Measurements from ENCODE around the gene SCGB1C1. TPM values are rescaled to one million over a fixed set of nuclear protein-coding genes. Genes with fewer than 3 reads are reported as not detected.
A peak's percentile ranks its signal among the peaks of the same experiment; 100 is the strongest.
"Not testable (repeated sequence)": the region's sequence is repeated elsewhere in the genome, so short reads cannot be mapped to it uniquely, and the experiment has no call there.

The SCGB1C1 gene
- total RNA-seq, 1 donor from 2014 or later, result not detected

DNA sequence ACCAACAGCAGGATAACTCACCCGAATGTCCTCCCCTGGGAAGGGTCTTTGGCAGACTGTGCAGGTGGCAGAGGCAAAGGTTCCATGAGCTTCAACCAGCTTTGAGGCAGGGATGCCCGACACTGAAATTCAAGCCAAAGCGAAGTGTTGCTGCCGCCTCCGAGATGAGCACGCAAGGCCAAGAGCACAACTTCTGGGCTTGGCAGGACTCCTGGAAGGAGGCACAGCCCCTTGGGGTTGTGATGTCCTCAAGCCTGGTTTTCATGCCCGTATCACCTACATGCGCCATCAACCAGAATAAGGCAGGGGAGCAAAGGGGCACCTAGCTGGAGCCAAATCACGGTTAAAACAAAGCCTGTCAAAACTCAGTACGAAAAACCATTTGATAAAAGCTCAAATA is 37.6 kb downstream of the SCGB1C1 start:
- no peak for DNase-seq (ENCODE audit: low read depth)
- TF ChIP-seq, protein P1, sequence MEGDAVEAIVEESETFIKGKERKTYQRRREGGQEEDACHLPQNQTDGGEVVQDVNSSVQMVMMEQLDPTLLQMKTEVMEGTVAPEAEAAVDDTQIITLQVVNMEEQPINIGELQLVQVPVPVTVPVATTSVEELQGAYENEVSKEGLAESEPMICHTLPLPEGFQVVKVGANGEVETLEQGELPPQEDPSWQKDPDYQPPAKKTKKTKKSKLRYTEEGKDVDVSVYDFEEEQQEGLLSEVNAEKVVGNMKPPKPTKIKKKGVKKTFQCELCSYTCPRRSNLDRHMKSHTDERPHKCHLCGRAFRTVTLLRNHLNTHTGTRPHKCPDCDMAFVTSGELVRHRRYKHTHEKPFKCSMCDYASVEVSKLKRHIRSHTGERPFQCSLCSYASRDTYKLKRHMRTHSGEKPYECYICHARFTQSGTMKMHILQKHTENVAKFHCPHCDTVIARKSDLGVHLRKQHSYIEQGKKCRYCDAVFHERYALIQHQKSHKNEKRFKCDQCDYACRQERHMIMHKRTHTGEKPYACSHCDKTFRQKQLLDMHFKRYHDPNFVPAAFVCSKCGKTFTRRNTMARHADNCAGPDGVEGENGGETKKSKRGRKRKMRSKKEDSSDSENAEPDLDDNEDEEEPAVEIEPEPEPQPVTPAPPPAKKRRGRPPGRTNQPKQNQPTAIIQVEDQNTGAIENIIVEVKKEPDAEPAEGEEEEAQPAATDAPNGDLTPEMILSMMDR (conservative IDR thresholded peaks at IDR 0.05; ENCODE audit: low read depth, low read length), result no peak
- H3K4me3 ChIP-seq (ENCODE audit: low read depth, low read length), result no peak overlapping the region

DNA sequence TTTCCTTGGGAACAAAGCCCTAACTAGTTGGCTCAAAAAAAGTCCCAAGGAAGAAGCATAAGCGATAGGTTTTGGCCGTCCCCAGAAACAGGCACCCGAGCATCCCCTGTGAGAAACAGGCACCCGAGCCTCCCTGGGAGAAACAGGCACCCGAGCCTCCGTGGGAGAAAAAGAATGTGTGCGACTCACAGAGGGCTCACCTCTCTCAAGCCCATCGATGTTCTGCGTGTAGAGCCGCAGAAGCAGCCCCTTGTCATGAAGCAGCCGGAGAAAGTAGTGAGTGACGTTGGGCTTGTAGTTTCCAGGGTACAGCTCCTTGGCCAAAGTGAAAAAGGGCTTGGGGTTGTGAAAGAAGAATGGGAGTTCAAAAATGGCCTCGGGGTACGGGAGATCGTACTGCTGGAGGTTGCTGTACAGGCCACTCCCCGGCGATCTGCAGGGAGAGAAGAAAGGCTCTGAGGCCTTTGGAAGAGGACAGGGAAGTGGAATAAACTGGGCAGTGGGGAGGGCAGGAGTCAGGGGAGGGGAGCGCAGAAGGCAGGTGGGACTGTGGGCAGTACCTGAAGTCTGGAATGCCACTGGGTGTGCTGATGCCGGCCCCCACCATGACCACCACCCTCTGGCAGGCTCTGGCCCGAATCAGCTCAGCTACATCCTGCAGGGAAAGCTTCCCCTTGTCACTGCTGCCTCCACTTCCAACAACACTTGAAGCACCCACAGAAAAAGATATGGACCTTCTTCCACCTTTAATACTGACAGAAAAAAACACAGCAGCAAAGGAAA is 40.1 kb downstream of the SCGB1C1 start:
- no peak overlapping the region for H3K4me3 ChIP-seq (ENCODE audit: low read depth, low read length)
- TF ChIP-seq, protein P1 (conservative IDR thresholded peaks at IDR 0.05; ENCODE audit: low read depth, low read length), result no peak
- DNase-seq (ENCODE audit: low read depth), result no peak

DNA sequence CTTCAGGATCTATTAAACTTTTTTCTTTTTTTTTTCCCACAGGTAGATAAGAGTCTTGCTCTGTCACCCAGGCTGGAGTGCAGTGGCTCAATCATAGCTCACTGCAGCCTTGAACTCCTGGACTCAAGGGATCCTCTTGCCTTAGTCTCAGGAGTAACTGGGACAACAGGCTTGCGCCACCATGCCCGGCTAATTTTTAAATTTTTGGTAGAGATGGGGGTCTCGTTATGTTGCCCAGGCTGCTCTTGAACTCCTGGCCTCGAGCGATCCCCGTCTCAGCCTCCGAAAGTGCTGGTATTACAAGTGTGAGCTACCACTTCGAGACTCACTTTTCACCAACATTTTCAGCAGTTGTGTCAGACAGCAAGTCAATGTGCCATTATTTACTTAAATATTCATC is 42.3 kb downstream of the SCGB1C1 start:
- H3K4me3 ChIP-seq (ENCODE audit: low read depth, low read length), result peak overlapping the region; percentile 100
- TF ChIP-seq, protein P1 (conservative IDR thresholded peaks at IDR 0.05; ENCODE audit: low read depth, low read length), result no peak
- DNase-seq (ENCODE audit: low read depth), result no peak

DNA sequence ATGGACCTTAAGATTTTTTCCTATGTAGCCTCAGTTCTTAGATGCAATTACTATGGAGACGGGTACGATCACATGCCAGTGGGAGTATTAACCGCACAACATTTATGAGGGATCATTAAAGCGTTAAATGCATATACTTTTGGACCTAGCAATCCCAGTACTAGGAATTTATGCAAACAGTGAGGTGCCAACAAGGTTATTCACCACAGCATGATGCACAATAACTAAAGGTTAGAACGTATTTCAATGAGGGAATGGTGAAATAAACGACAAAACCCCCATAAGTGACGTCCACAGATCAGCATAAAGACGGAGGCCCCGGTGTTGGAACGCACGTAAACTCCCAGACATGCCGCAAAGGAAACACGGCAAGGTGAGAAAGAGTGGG is 42.7 kb downstream of the SCGB1C1 start:
- TF ChIP-seq, protein P1 (conservative IDR thresholded peaks at IDR 0.05; ENCODE audit: low read depth, low read length), result no peak
- peak overlapping the region; percentile 100 for H3K4me3 ChIP-seq (ENCODE audit: low read depth, low read length)
- peak; percentile 10 for DNase-seq (ENCODE audit: low read depth)

DNA sequence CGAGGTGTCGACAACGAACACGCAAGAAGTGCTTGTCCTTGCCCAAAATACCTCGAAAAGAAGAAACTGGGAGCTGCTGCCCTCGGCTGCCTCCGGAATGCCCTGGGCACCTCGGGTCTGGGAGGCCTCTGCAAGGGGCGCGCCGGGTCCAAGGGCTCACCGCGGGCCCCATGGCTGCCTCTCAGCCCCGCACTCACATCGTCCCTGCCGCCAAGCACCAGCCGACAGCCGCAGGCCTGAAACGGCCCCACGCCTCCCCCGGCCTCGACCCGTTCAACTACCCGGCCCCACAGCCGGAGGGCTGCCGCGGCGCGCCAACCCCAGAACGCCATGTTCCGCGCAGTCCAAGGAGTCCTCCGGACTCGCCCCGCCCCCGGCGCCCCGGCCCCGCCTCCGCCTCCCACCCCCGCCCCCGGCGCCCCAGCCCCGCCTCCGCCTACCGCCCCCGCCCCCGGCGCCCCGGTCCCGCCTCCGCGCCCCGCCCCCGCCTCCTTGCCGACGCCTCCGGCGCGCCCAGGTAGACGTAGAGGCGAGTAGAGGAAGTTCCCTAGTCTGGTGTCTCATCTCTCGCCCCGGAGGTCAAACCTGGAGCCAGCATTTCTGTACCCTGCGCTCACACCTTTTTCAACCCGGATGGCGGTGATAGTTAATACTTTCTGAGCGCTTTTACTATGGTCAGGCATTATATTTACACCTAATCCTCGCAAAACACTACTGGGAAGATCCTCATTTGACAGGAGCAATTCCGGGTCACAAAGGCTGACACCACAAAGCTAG is 43.3 kb downstream of the SCGB1C1 start, which contains the start of gene SIRT3:
Gene SIRT3 (minus strand): TSS at position 346 of the 777 bp plus-strand sequence. CDS start 14 bp downstream, at position 332.
- H3K4me3 ChIP-seq (ENCODE audit: low read depth, low read length), result peak within 1 kb of the TSS; percentile 100
- DNase-seq (ENCODE audit: low read depth), result peak; percentile 15
- TF ChIP-seq, protein P1 (conservative IDR thresholded peaks at IDR 0.05; ENCODE audit: low read depth, low read length), result no peak

DNA sequence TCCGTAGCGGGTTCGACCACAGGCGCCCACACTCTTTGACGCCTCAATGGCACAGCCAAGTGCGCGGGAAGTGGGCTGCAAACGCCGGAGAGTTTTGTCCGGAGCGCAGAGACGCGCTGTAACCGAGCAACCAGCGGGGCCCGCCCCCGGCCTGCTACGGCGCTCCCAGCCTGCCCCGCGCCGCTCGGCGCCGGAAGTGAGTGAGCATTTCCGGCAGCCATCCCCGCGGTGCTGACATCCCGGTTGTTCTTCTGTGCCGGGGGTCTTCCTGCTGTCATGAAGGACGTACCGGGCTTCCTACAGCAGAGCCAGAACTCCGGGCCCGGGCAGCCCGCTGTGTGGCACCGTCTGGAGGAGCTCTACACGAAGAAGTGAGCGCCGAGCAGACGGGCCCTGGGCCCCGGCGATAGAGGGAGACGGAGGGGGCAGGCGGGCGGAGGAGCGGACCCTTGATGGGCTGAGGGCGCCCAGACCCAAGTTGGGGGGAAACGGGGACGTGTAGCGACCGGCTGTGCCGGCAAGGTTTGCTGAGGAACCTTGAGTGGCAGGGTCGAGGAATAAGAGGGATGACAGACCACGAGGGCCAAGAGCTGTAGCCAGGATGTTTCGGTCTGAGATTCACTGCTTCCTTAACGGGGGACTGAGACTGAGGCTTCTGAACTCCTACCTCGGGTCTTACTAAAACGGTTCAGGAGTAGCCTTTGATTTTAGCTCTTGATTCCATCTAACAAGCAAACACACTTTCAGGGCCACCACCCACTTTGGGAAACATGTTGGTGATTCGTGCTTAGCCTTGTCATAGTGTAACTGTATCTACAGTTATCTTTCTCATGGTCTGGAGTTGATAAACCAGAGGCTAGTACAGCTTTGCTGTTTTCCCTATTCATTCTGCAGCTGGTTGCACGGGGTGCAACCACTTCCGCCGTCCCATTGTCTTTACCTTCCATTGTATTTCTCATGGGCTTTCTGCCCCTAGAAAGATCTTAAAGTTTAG is 44.2 kb downstream of the SCGB1C1 start, which contains the start of gene PSMD13:
Gene PSMD13 (plus strand): TSS at position 203 of the 994 bp plus-strand sequence. CDS start 74 bp downstream, at position 277.
- peak within 1 kb of the TSS; percentile 100 for H3K4me3 ChIP-seq (ENCODE audit: low read depth, low read length)
- TF ChIP-seq, protein P1 (conservative IDR thresholded peaks at IDR 0.05; ENCODE audit: low read depth, low read length), result no peak
- peak; percentile 23 for DNase-seq (ENCODE audit: low read depth)

DNA sequence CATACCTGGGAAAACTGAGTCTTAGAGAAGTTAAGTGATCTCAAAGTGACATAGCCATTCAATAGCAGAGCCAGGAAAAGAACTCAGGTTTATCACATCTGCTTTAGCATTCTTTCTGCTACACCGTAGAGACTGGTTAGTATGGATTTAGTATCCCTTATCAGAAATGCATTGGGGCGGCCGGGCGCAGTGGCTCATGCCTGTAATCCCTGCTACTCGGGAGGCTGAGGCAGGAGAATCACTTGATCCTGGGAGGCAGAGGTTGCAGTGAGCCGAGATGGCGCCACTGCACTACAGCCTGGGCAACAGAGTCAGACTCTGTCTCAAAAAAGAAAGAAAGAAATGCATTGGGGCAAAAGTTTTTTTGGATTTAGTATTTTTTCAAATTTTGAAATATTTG is 45.5 kb downstream of the SCGB1C1 start:
- not testable (repeated sequence) for DNase-seq (ENCODE audit: low read depth); H3K4me3 ChIP-seq (ENCODE audit: low read depth, low read length)

Measured in epithelial cell of proximal tubule (primary cell).